ENCODE data around the gene LBX2. TPM values are rescaled to one million over a fixed set of nuclear protein-coding genes. Genes with fewer than 3 reads are reported as not detected.

Gene LBX2
- total and polyA plus RNA-seq, 9 of the 15 experiments (the other 6 are each of a cell fraction or from before 2014, with no cell fraction given), result 0.39 to 6.2 (median 1.8) TPM; not detected in 1

DNA sequence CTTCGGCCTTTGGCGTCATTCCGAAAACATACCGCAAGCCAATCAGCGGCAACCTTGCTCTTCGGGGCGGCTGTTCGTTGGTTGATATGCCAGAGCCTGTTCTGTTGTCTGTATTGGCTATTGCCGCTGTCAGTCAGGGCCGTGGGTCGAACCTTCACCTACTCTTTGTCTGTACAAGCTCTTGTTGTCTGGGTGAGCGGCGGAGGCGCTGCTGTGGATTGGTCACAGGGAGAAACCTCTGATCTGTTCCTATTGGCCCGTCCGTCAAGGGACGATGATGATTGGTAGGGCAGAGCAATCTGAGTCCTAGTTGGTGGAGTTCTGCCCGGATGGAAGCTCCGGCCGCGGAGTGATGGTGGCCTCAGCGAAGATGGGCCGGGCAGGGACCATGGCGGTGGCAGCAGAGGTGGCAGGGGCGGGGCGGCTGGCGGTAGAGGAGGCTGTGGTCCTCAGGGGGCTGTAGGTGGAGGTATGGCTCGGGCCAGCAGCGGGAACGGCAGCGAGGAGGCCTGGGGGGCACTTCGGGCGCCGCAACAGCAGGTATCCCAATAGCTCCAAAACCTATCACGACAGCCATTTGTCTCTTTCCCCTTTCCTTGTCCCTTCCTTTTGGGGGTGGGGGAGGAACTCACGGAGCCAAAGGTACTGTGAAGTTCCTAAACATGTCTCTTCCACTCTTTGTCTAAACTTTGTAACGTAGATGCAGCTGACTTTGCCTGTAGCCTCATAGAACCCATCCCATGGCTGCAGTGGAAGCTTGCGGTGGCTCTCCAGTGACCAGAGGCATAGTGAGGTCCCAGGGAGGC lies 41.1 kb downstream of the LBX2 start, which contains the start of gene WBP1 (continued):
- TF ChIP-seq CHD7 (IDR thresholded peaks at IDR 0.05; ENCODE audit: low read depth, low read length) (no peak), RAD51 (IDR thresholded peaks at IDR 0.05; ENCODE audit: borderline replicate concordance, low read depth) (no peak), NFRKB (IDR thresholded peaks at IDR 0.05; ENCODE audit: low read depth) (0 out of 2 replicates have a peak, but pooled peaks have one; percentile 22), HSF4 (CRISPR knock-in tag; IDR thresholded peaks at IDR 0.05; ENCODE audit: borderline replicate concordance) (no peak), WHSC1 (IDR thresholded peaks at IDR 0.05; ENCODE audit: low read length) (no peak), KLF1 (tag; IDR thresholded peaks at IDR 0.05) (no peak), SP2 (IDR thresholded peaks at IDR 0.05; ENCODE audit: extremely low read depth, low read depth, low read length, poor library complexity, severe bottlenecking) (peak; percentile 66), HMG20B (CRISPR knock-in tag; IDR thresholded peaks at IDR 0.05) (no peak), SUPT5H (IDR thresholded peaks at IDR 0.05) (peak; percentile 61), U2AF2 (optimal IDR thresholded peaks at IDR 0.05; ENCODE audit: low read depth, low read length) (no peak), RBM17 (IDR thresholded peaks at IDR 0.05; ENCODE audit: borderline replicate concordance, low read depth, low read length) (no peak)
- TF ChIP-seq, protein P1, sequence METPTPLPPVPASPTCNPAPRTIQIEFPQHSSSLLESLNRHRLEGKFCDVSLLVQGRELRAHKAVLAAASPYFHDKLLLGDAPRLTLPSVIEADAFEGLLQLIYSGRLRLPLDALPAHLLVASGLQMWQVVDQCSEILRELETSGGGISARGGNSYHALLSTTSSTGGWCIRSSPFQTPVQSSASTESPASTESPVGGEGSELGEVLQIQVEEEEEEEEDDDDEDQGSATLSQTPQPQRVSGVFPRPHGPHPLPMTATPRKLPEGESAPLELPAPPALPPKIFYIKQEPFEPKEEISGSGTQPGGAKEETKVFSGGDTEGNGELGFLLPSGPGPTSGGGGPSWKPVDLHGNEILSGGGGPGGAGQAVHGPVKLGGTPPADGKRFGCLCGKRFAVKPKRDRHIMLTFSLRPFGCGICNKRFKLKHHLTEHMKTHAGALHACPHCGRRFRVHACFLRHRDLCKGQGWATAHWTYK (CRISPR knock-in tag; IDR thresholded peaks at IDR 0.05), result no peak

All from K562 (cell line).